ENCODE data around the gene MAP3K6. TPM values are rescaled to one million over a fixed set of nuclear protein-coding genes. Genes with fewer than 3 reads are reported as not detected.

Gene MAP3K6
- total and polyA plus RNA-seq, 2 of the 13 experiments (the other 11 are each of a cell fraction or from before 2014, with no cell fraction given), result 2.7 to 3.2 TPM

DNA sequence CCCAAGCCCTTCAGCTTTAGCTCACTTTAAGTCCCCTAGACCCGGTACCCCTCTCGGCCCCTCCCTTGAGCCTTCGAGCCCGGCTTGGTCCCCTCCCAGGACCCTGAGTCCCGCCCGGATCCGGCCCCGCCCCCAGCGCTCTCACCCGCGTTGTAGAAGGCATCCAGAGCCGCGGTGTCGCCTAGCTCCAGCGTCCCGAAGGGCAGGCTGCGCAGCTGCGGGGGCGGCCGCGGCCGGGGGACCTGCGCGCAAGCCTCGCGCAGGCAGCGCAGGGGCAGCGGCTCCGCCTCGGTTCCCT lies 699 bp downstream of the MAP3K6 start (continued):
- TF ChIP-seq, protein P1, sequence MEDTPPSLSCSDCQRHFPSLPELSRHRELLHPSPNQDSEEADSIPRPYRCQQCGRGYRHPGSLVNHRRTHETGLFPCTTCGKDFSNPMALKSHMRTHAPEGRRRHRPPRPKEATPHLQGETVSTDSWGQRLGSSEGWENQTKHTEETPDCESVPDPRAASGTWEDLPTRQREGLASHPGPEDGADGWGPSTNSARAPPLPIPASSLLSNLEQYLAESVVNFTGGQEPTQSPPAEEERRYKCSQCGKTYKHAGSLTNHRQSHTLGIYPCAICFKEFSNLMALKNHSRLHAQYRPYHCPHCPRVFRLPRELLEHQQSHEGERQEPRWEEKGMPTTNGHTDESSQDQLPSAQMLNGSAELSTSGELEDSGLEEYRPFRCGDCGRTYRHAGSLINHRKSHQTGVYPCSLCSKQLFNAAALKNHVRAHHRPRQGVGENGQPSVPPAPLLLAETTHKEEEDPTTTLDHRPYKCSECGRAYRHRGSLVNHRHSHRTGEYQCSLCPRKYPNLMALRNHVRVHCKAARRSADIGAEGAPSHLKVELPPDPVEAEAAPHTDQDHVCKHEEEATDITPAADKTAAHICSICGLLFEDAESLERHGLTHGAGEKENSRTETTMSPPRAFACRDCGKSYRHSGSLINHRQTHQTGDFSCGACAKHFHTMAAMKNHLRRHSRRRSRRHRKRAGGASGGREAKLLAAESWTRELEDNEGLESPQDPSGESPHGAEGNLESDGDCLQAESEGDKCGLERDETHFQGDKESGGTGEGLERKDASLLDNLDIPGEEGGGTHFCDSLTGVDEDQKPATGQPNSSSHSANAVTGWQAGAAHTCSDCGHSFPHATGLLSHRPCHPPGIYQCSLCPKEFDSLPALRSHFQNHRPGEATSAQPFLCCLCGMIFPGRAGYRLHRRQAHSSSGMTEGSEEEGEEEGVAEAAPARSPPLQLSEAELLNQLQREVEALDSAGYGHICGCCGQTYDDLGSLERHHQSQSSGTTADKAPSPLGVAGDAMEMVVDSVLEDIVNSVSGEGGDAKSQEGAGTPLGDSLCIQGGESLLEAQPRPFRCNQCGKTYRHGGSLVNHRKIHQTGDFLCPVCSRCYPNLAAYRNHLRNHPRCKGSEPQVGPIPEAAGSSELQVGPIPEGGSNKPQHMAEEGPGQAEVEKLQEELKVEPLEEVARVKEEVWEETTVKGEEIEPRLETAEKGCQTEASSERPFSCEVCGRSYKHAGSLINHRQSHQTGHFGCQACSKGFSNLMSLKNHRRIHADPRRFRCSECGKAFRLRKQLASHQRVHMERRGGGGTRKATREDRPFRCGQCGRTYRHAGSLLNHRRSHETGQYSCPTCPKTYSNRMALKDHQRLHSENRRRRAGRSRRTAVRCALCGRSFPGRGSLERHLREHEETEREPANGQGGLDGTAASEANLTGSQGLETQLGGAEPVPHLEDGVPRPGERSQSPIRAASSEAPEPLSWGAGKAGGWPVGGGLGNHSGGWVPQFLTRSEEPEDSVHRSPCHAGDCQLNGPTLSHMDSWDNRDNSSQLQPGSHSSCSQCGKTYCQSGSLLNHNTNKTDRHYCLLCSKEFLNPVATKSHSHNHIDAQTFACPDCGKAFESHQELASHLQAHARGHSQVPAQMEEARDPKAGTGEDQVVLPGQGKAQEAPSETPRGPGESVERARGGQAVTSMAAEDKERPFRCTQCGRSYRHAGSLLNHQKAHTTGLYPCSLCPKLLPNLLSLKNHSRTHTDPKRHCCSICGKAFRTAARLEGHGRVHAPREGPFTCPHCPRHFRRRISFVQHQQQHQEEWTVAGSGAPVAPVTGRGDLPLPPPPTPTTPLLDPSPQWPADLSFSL (CRISPR knock-in tag; IDR thresholded peaks at IDR 0.05), result no peak
- TF ChIP-seq TCF7L2 (IDR thresholded peaks at IDR 0.05; ENCODE audit: low read depth, low read length) (no peak), FOXA1 (IDR thresholded peaks at IDR 0.05) (no peak), FOXA1 (CRISPR knock-in tag; IDR thresholded peaks at IDR 0.05) (no peak), ZMAT3 (CRISPR knock-in tag; conservative IDR thresholded peaks at IDR 0.05) (no peak), ZNF230 (CRISPR knock-in tag; IDR thresholded peaks at IDR 0.05) (no peak), ZNF644 (CRISPR knock-in tag; IDR thresholded peaks at IDR 0.05; ENCODE audit: low read depth) (no peak), ZFX (CRISPR knock-in tag; IDR thresholded peaks at IDR 0.05; ENCODE audit: low read depth) (0 out of 2 replicates have a peak, but pooled peaks have one; percentile 5), BCL6 (CRISPR knock-in tag; IDR thresholded peaks at IDR 0.05) (no peak), SNRNP70 (IDR thresholded peaks at IDR 0.05; ENCODE audit: low read depth, low read length) (no peak), ZNF781 (CRISPR knock-in tag; IDR thresholded peaks at IDR 0.05; ENCODE audit: borderline replicate concordance, not compliant biosample characterization) (no peak), CSRNP1 (CRISPR knock-in tag; IDR thresholded peaks at IDR 0.05) (no peak), RFX5 (IDR thresholded peaks at IDR 0.05; ENCODE audit: low read depth, low read length) (peak; percentile 65), ZFP41 (CRISPR knock-in tag; IDR thresholded peaks at IDR 0.05; ENCODE audit: borderline replicate concordance) (no peak), ZNF782 (CRISPR knock-in tag; IDR thresholded peaks at IDR 0.05; ENCODE audit: borderline replicate concordance) (no peak), ZNF256 (CRISPR knock-in tag; conservative IDR thresholded peaks at IDR 0.05) (no peak), ZNF331 (CRISPR knock-in tag; IDR thresholded peaks at IDR 0.05) (no peak)
- TF ChIP-seq, protein P2, sequence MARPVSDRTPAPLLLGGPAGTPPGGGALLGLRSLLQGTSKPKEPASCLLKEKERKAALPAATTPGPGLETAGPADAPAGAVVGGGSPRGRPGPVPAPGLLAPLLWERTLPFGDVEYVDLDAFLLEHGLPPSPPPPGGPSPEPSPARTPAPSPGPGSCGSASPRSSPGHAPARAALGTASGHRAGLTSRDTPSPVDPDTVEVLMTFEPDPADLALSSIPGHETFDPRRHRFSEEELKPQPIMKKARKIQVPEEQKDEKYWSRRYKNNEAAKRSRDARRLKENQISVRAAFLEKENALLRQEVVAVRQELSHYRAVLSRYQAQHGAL (CRISPR knock-in tag; IDR thresholded peaks at IDR 0.05; ENCODE audit: not compliant biosample characterization), result no peak
- TF ChIP-seq, protein P3, sequence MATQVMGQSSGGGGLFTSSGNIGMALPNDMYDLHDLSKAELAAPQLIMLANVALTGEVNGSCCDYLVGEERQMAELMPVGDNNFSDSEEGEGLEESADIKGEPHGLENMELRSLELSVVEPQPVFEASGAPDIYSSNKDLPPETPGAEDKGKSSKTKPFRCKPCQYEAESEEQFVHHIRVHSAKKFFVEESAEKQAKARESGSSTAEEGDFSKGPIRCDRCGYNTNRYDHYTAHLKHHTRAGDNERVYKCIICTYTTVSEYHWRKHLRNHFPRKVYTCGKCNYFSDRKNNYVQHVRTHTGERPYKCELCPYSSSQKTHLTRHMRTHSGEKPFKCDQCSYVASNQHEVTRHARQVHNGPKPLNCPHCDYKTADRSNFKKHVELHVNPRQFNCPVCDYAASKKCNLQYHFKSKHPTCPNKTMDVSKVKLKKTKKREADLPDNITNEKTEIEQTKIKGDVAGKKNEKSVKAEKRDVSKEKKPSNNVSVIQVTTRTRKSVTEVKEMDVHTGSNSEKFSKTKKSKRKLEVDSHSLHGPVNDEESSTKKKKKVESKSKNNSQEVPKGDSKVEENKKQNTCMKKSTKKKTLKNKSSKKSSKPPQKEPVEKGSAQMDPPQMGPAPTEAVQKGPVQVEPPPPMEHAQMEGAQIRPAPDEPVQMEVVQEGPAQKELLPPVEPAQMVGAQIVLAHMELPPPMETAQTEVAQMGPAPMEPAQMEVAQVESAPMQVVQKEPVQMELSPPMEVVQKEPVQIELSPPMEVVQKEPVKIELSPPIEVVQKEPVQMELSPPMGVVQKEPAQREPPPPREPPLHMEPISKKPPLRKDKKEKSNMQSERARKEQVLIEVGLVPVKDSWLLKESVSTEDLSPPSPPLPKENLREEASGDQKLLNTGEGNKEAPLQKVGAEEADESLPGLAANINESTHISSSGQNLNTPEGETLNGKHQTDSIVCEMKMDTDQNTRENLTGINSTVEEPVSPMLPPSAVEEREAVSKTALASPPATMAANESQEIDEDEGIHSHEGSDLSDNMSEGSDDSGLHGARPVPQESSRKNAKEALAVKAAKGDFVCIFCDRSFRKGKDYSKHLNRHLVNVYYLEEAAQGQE (IDR thresholded peaks at IDR 0.05; ENCODE audit: borderline replicate concordance in 1 of 2, low read depth in 1 of 2, low read length in 2 of 2), result no peak
